HuH-7.5 (cell line): ENCODE results near the gene ADD1.
"Not testable (repeated sequence)": the region's sequence is repeated elsewhere in the genome, so short reads cannot be mapped to it uniquely, and the experiment has no call there.

Experiments used
- DNase-seq: peaks from one replicate; pipeline ENCODE4 v3.0.0; 2011; ENCODE audit warnings: low spot score

The ADD1 gene

DNA sequence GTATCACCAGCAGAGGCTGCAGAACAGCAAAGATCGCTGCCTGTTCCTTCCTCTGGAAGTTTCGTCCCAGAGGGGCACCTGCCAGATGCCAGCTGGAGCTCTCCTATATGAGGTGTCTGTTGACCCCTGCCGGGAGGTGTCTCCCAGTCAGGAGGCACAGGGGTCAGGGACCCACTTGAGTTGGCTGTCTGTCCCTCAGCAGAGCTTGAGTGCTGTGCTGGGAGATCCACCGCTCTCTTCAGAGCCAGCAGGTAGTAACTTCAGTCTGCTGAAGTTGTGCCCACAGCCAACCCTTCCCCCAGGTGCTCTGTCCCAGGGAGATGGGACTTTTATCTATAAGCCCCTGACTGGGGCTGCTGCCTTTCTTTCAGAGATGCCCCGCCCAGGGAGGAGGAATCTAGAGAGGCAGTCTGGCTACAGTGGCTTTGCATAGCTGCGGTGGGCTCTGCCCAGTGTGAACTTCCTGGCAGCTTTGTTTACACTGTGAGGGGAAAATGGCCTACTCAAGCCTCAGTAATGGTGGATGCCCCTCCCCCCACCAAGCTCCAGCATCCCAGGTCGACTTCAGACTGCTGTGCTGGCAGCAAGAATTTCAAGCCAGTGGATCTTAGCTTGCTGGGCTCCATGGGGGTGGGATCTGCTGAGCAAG, 78.9 kb downstream of the ADD1 start:
- DNase-seq: not testable (repeated sequence)

DNA sequence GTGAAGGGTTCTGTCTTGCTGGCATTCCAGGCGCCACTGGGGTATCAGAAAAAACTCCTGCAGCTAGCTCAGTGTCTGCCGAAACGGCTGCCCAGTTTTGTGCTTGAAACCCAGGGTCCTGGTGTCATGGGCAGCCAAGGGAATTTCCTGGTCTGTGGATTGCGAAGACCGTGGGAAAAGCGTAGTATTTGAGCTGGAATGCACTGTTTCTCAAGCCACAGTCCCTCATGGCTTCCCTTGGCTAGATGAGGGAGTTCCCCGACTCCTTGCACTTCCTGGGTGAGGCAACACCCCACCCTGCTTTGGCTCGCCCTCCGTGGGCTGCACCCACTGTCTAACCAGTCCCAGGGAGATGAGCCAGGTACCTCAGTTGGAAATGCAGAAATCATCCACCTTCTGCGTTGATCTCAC, 79.5 kb downstream of the ADD1 start:
- no peak for DNase-seq

DNA sequence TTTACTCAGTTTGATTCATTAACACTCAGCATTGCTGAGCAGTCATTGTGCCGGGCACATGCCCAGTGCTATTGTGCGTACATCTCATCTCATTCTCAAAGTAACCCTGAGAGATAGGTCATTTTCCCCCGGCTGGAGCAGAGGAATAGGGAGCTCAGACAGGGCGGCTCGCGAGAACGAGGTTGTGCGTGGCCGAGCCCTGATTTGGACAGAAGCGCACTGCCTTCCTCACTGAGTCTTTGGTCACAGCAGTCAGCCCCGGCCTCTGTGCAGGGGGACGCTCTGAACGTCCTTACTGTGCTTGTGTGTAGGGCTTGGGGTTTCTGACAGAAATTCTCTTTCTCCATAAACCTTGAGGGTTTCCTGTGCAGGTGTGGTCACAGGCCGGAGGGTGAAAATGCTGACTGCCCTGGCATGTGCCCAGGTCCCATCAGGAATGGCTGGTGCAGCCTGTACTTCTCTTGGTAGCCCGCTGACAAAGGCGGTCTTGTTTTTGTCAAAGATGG, 80.1 kb downstream of the ADD1 start:
- no peak for DNase-seq

DNA sequence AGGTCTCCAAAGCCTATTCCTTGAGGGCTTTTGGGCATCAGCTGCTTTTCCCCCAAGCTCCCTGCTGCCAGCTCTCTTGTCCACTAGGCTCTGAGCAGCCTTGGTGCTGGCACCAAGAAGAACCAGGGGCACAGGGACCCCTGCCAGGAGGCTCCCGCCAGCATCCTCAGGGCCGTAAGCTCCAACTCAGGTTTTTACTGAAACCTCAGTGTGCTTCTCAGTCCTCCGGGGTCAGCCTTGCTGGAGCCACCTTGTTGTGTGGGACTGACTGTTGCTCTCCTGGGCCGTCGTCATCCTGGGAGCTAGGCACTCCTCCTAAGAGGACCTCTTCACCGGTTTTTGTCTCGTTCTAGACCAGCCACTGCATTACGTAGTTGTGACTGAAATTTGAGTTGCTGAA, 80.6 kb downstream of the ADD1 start:
- DNase-seq: no peak

DNA sequence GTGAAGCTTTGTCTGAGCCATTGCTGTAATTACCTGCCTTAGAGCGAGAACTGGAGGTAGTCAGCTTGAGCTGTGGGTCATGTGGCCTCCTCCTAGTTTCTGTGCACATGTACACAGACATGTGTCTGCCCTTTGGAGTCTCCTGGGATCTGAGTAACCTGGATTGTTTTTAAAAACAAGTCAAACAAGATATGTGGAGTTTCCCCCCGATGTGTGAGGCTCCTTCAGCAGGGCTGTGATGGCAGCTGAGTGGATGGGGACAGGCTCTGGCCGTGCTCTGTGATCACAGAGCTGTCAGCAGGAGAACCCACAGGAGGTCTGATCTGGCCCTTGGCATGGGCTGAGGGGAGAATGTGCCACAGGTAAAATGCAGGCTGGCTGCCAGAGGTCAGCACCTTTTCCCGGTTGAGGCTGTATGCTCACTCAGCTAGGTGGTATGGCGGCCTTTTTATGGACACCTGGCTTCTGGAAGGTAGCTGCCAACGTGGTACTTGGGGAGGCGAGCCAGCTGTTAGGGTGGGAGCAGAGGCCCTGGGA, 81.2 kb downstream of the ADD1 start:
- no peak for DNase-seq

DNA sequence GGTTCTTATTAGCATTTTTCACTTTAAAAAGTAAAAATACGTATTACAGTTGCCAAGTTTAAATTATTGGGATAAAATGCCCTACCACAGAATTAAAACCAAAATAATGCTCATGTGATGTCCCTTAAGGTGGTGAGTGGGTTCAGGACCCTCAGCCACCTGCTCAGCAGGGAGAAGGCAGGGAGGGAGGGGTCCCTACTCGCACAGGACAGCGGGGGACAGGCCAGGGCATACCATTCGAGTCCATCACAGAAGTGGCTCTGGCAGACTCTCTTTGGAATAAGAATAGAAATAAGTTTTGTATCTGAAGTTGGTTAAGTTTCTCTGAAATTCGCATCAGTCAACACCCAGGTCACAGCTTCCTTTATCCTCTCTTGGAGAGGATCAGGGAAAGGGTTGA, 81.9 kb downstream of the ADD1 start:
- DNase-seq: no peak

DNA sequence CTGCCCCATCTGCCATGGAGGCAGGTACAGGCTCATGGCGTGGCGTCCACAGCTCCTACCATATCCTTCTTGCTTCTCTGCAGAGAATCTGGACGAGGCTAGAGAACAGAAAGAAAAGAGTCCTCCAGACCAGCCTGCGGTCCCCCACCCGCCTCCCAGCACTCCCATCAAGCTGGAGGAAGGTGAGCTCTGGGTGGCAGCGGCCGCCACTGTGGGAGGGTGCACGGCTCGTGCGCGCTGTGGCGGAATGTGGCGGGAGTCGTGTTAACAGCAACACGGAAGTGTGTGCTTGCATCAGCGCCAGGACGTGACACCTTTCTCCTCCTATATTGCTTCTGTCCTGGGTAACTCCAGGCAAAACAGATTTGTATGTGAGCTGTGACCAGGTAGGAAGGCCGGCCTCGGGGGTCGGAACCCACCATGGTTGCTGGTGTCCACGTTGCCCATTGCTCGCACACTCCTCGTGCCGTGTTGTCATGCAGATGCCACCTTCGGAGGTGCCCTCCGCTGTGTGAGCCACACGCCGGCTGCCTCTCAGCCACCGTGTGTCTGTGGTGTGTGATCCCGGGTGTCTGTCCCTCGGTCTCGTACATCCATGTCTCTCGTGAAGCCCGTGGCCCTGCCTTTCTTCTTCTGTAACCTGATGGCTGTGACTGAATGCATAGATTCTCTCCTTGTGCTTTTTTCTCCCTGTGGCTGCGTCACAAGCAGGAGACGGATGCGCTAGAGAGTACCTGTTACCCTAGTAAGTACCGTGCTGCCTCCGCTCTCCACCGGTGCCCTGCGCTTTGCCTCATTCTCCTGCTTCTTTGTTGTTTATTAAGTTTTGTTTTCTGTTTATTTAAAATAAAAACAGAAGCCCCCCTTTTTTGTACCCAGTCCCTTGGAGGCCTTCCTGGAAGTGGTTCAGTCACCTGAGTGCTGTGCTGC, 82.6 kb downstream of the ADD1 start:
- DNase-seq: no peak

DNA sequence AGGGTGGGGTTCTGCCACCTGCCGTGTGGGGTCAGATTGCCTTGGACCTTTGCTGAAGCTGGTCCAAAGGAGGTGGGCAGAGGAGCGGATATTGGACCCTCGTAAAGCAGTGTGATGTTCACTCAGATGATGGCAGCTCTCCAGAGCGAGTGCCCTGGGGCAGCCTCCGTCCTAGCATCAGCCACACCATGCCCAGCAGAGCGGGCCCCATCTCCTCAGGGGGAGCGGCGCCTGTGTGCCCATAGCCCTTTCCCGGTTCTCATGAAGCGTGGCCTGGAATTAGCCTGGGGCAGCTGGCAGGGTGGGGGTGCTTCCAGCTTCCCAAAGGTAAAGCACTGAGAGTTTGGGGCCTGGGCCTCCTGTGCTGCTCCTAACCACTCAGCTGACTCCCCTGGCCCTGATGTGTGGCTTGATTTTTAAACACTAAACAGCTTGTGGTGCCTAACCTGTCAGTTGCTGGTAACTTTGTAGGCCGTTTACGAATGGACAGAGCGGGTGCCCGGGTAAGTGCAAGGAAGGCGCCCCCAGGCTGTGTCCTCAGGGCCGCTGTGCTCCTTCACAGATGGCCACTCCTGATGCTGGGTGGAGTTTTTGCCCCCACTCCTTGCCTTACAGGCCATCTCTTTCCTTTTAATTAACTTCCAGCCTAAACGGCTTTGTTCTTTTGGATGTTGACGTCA, 83.5 kb downstream of the ADD1 start:
- DNase-seq: no peak

DNA sequence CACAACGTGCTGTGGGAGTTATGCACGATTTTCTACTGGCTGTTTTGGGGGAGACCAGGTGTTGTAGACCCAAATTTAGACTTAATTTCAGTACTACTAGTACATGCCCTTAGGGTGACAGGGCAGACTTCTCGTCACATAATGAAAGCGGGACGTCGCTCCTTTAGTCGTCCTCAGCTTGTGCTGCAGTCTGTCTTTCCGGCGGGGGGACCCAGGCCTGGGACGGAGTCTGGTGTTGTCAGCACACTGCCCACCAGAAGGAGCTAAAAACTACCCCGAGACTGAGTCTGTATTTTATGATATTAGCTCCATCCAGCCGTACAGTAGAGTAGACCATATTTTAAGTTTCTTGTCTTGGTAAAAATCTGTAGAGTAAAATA, 84.0 kb downstream of the ADD1 start:
- DNase-seq: no peak

DNA sequence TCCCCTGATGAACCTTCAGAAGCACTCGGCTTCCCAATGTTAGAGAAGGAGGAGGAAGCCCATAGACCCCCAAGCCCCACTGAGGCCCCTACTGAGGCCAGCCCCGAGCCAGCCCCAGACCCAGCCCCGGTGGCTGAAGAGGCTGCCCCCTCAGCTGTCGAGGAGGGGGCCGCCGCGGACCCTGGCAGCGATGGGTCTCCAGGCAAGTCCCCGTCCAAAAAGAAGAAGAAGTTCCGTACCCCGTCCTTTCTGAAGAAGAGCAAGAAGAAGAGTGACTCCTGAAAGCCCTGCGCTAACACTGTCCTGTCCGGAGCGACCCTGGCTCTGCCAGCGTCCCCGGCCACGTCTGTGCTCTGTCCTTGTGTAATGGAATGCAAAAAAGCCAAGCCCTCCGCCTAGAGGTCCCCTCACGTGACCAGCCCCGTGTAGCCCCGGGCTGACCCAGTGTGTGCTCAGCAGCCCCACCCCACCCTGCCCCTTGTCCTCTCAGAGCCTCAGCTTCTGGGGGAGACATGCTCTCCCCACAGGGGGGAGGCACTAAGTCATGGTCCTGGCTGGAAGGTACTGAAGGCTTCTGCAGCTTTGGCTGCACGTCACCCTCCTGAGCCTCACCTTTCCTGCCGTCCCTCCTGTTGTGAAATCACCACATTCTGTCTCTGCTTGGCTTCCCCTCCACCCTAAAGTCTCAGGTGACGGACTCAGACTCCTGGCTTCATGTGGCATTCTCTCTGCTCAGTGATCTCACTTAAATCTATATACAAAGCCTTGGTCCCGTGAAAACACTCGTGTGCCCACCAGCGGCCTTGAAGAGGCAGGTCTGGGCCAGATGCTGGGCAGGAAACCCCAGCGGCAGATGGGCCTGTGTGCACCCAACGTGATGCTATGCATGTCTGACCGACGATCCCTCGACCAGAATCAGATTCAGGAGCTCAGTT, 84.9 kb downstream of the ADD1 start:
- DNase-seq: no peak

DNA sequence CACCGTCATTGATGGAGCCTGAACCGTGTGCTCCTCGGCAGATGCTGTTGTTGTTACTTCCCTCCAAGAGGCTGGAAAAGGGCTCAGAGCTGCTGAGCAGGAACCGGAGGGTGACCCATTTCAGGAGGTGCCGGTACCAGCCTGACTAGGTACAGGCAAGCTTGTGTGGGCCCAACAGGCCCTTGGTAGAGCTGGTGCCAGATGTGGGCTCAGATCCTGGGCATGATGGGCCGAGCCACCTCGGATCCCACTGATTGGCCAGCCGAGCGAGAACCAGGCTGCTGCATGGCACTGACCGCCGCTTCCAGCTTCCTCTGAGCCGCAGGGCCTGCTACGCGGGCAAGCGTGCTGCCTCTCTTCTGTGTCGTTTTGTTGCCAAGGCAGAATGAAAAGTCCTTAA, 85.8 kb downstream of the ADD1 start:
- no peak for DNase-seq

DNA sequence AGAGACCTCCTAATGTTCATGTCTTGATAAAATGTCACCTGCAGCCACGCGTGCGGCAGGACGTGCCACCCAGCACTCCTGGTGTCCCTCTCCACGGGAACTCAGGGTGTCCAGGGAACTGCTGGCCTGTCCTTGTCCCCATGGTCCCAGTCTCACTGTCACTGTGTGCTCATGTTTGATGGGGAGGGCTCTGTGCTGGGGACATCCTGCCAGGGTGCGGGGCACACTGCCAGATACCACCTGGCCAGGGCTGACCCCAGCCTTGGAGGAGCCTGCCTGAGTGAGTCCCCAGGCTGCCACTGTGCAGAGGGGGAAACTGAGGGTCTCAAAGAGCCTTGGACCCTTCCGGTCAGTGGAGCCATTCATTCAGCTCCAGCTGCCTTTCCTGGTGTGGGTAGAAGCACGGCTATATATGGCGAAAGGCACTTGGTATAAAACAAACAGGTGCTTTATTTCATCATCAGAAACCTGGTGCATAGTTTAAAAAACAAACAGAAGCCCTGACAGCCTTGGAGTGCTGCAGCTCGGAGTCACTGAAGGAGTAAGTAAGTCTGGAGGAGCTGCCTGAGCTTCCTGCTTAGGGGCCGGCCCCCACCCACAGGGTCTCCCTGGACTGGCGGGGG, 86.6 kb downstream of the ADD1 start:
- no peak for DNase-seq

DNA sequence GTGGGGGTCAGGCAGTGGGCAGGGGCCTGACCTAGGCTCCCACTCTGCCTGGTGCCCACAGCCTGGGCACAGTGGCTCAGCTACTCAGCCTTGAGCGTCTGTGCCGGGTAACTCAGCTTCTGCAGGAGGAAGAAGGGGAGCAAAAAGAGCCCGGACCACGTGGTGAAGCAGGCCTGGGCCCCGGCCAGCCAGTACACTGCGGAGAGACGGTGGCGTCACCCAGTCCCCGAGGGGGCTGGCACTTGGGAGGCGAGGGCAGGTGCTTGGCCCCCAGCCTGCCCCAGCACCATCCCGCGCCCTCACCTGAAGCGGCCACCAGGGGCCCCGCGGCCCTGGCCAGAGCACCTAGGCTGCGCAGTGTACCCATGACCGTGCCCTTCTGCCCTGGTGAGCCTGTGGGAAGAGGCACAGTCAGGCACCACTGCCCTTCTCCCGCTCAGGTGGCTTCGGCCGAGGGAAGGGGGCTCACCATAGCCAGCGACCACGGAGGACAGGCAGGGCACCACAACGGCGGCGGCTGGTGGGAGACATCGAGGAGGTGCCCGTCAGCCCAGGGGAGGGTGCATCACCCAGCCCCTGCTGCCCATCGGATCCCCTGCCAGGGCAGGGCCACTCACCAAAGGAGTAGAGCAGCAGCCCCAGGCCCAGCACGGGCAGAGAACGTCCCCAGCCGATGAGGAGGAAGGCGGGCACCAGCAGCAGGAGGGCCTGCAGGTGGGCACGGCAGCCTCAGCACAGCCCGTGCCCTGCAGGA, 87.3 kb downstream of the ADD1 start:
- DNase-seq: no peak

DNA sequence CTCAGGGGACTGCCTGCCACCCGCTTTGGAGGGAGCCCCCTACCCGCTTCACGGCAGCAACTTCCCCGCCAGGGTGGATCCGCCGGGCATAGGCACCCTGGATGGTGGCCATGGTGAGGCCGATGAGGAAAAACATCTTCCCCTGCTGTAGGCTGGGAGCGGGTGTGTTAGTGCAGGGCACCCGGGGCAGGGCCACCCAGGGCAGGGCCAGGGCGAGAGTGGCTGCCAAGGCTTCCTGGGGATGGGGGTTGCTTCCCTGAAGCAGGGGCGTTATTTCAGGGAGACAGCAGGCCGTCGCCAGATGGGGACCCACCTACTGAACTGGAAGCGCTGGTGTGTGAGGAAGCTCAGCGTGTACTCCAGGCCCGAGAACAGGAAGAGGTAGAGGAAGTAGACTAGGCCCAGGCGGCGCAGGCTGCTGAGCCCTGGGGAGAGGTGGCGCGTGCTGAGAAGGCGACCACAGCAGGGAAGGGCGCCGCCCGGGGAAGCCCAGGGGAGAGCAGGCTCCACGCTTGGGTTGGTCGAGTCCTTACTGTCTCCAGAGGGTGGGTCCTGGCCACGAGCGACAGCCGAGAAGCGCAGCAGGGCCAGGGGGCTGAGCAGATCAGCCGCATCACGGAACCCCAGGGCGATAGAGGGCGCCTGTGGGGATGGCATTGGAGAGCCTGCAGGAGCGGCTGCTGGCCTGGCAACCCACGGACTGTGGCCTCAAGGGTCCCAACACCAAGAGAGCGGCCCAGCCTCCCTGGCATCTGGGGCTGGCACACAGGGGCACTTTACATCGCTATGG, 88.1 kb downstream of the ADD1 start:
- no peak for DNase-seq

DNA sequence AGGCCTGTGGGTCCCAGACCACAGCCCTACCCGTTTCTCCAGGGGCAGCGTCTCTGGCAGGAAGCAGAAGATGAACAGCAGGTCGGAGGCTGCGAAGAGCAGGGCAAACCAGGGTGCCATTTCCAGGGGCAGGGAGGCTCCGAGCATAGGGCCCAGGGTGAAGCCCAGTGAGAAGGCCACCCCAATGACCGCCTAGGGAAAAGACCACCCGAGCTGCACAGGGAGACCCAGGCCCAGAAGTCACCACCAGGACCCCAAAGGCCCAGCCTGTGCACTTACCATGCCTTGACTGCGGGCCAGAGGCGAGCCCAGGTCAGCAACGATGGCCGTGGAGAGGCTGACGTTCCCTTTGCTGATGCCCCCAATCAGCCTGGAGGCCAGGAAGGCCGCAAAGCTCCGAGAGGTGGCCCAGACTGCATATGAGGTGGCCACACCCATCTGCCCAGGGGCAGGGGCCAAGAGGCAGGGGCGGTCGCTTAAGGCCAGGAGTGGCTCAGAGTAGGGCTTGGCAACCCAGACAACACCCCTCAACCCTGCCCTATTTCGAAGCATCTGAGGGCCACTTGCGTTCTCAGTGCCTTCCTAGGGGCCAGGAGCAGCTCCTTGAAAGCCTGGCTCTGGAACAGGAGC, 88.8 kb downstream of the ADD1 start:
- DNase-seq: no peak

DNA sequence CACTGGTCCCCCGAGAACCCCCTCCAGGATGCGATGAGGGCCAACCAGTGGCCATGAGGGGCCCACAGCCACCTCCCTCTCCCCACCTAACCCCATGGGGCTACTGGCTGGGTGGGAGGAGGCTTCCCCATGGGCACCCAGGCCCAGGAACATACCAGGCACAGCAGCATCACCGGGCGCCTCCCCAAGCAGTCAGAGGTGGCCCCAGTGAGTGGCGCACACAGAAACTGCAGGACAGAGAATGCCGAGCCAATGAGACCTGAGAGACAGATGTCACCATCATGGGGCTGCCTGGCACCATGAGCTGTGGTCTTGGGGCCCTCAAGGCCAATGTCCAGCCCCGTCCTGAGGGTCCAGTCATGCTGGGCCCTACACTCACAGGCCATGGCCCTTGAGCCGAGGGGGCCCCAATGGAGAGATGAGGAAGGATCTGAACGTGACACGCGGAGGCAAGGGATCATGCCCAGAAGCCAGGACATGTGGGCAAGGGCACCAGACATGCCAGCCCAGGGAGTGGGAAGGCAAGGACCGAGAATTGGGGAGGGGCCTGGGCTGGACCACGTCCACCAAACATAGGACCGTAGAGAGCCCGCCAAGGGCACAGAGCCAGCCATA, 89.4 kb downstream of the ADD1 start:
- DNase-seq: no peak

DNA sequence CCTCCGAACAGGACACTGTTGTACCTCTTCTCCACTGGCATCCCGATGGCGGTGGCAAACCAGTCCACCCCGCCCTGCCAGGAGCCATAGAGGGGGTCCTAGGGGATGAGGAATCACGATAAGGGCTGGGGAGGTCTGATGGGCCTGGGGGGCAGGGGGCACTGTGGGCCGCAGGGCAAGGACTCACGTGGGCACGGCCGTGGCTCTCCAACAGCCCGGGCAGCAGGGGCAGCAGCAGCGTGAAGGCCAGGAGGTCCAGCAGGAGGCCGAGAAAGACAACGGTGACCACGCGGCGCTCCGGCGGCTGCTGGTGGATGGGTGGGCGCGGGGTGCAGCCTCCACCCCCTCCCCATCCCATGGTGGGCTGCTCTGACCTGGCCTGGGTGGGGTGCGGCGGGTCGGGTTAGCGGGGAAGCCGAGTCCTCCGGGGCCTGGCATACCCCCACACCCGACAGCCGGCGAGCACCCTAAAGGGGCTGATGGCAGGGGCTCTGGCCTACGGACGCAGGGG, 90.0 kb downstream of the ADD1 start:
- DNase-seq: no peak
